ENCODE measurements around the gene IKZF3. TPM values are rescaled to one million over a fixed set of nuclear protein-coding genes. Genes with fewer than 3 reads are reported as not detected.

IKZF3 gene
- total RNA-seq, 1 experiment from 2014 or later = 0.22 TPM

- no peaks in the 10 kb centered on the region for H3K9me3 ChIP-seq (ENCODE audit: control insufficient read depth, low read depth, low read length)
- H3K36me3 Mint-ChIP-seq (ENCODE audit: insufficient read depth in 1 of 3, low read depth in 3 of 3) = no peaks in the 10 kb centered on the region
- no peak overlapping the region for H3T11ph ChIP-seq (ENCODE audit: low read length)
- H3K27me3 Mint-ChIP-seq (ENCODE audit: low read depth) = peaks cover 2% of the 10 kb centered on the region; the same call in 1 of the 2 replicates
- no peak overlapping the region for H4K5ac ChIP-seq (ENCODE audit: insufficient read length, low read depth, low read length)
- H3K27ac Mint-ChIP-seq = no peak overlapping the region
- H3K4me1 ChIP-seq (ENCODE audit: insufficient read depth, low read length) = peaks cover 4% of the 10 kb centered on the region; the same call in 1 of the 2 replicates
- no peak overlapping the region for H3K4me3 Mint-ChIP-seq
- no peaks in the 10 kb centered on the region for H3K79me2 ChIP-seq (ENCODE audit: insufficient read depth, low read length)
- no peak overlapping the region for H2BK120ac ChIP-seq (ENCODE audit: low read depth, low read length, poor library complexity, severe bottlenecking)
- TF ChIP-seq CTCF (conservative IDR thresholded peaks at IDR 0.05) = no peak
- DNase-seq = no peak
- H4K91ac ChIP-seq (ENCODE audit: insufficient read length, low read depth, low read length) = no peak overlapping the region
- no peak overlapping the region for H3K56ac ChIP-seq (ENCODE audit: insufficient read length, low read depth, low read length)
- H2AK5ac ChIP-seq (ENCODE audit: insufficient read length, low read length) = no peak overlapping the region
- H3K4me2 ChIP-seq (ENCODE audit: insufficient read depth, insufficient read length, low read length) = no peak overlapping the region
- H3K18ac ChIP-seq (ENCODE audit: insufficient read length, low read depth, low read length) = no peak overlapping the region
- no peak overlapping the region for H3K14ac ChIP-seq (ENCODE audit: insufficient read depth, low read length)
- WGBS (ENCODE audit: extremely low coverage, insufficient read length, low lambda C conversion rate) = no CpG with 5 or more reads among the region's 2 CpGs
- H2BK15ac ChIP-seq (ENCODE audit: low read depth, low read length) = no peak overlapping the region
- H2BK12ac ChIP-seq (ENCODE audit: insufficient read length, low read depth, low read length) = no peak overlapping the region
- H3K27ac ChIP-seq (ENCODE audit: insufficient read length, low read depth, low read length) = no peak overlapping the region
- H2AFZ ChIP-seq (ENCODE audit: low read length) = no peak overlapping the region
- H3K4ac ChIP-seq (ENCODE audit: low read depth, low read length) = no peak overlapping the region
- H3K4me1 Mint-ChIP-seq = peaks cover 7% of the 10 kb centered on the region in 2 experiments
- H3K79me1 ChIP-seq (ENCODE audit: insufficient read depth, low read depth, low read length, poor library complexity, severe bottlenecking) = no peaks in the 10 kb centered on the region
- H4K8ac ChIP-seq (replicated peaks; ENCODE audit: insufficient read length, low read depth, low read length) = no peak overlapping the region
- H3K23me2 ChIP-seq (ENCODE audit: insufficient read length, low read depth, low read length, poor library complexity, severe bottlenecking) = no peaks in the 10 kb centered on the region
- no peak overlapping the region for H2BK5ac ChIP-seq (ENCODE audit: insufficient read length, low read length)
- H2BK20ac ChIP-seq (ENCODE audit: low read depth, low read length, poor library complexity, severe bottlenecking) = no peak overlapping the region
- H3K27me3 ChIP-seq (ENCODE audit: insufficient read depth, low read length) = no peaks in the 10 kb centered on the region
- H4K20me1 ChIP-seq (ENCODE audit: control insufficient read depth, insufficient read depth, insufficient read length) = no peaks in the 10 kb centered on the region
- no peaks in the 10 kb centered on the region for H3K9me3 Mint-ChIP-seq
- H3K23ac ChIP-seq (ENCODE audit: insufficient read length, low read depth, low read length) = no peak overlapping the region
- H3K9ac ChIP-seq (ENCODE audit: extremely low read depth, insufficient read length, low read length) = no peak overlapping the region
These were observed 54.9 kb downstream of the IKZF3 start for GRCh38 chr17:39809221-39809620.

Data from H9 (cell line).